Endothelial cell (in vitro differentiated cells): ENCODE results near the gene LYL1. TPM values are rescaled to one million over a fixed set of nuclear protein-coding genes. Genes with fewer than 3 reads are reported as not detected.
A peak's percentile ranks its signal among the peaks of the same experiment; 100 is the strongest.

Experiments used
- DNase-seq: peaks from one replicate; pipeline ENCODE4 v3.0.0; 2021; ENCODE audit warnings: low spot score
- H3K27ac Mint-ChIP-seq: one replicate; pipeline ENCODE4 v1.8.0; 2021; ENCODE audit warnings: mixed read lengths, inconsistent platforms; ENCODE audit not compliant: unreplicated experiment
- H3K27me3 Mint-ChIP-seq: one replicate; pipeline ENCODE4 v1.8.0; 2021; ENCODE audit warnings: mild to moderate bottlenecking, moderate library complexity, mixed read lengths, inconsistent platforms; ENCODE audit not compliant: unreplicated experiment
- H3K36me3 Mint-ChIP-seq: one replicate; pipeline ENCODE4 v1.8.0; 2021; ENCODE audit warnings: mild to moderate bottlenecking, low read depth, mixed read lengths, inconsistent platforms; ENCODE audit not compliant: unreplicated experiment
- H3K4me1 Mint-ChIP-seq: one replicate; pipeline ENCODE4 v1.8.0; 2021; ENCODE audit warnings: mild to moderate bottlenecking, mixed read lengths, inconsistent platforms; ENCODE audit not compliant: unreplicated experiment
- H3K4me3 Mint-ChIP-seq: one replicate; pipeline ENCODE4 v1.8.0; 2021; ENCODE audit warnings: mild to moderate bottlenecking, mixed read lengths, inconsistent platforms; ENCODE audit not compliant: unreplicated experiment
- H3K9me3 Mint-ChIP-seq: one replicate; pipeline ENCODE4 v1.8.0; 2021; ENCODE audit warnings: mixed read lengths, inconsistent platforms; ENCODE audit not compliant: unreplicated experiment
- total RNA-seq: library from RNA; stranded (reverse); fragmentation: NEBNext Ultra II Directional; extraction: Animal tissue kit (Norgen Biotek cat#: 25700); gene quantifications from one replicate; pipeline ENCODE4 v1.2.1, GENCODE V29; 2021; ENCODE audit not compliant: unreplicated experiment
- TF ChIP-seq, protein P1 (sequence below): fragments of 200-600 bp; sonication (generic); IDR thresholded peaks from one replicate; pipeline ENCODE4 v1.5.0; 2021; ENCODE audit warnings: antibody characterized with exemption; ENCODE audit not compliant: unreplicated experiment

The LYL1 gene
- total RNA-seq, 1 donor from 2014 or later = 68.6 TPM

DNA sequence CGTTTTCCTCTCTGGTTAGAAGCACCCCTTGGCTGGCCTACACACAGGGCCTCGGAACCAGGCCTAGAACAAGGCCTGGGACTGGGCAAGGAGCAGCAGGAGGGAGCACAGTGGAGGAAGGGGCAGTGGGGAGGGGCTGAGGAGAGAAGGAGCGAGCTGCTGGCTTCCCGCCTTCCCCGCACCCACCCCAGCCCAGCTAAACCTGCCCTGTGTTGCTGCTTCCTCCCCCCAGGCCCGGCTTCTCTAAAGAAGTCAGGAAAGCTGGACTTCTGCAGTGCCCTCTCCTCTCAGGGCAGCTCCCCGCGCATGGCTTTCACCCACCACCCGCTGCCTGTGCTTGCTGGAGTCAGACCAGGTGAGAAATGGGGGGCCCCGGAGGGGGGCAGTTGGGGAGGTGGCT is 24.3 kb downstream of the LYL1 start:
- no peak for DNase-seq
- H3K4me1 Mint-ChIP-seq = peaks cover 6% of the 10 kb centered on the region
- H3K36me3 Mint-ChIP-seq = peaks cover 8% of the 10 kb centered on the region
- TF ChIP-seq, protein P1, sequence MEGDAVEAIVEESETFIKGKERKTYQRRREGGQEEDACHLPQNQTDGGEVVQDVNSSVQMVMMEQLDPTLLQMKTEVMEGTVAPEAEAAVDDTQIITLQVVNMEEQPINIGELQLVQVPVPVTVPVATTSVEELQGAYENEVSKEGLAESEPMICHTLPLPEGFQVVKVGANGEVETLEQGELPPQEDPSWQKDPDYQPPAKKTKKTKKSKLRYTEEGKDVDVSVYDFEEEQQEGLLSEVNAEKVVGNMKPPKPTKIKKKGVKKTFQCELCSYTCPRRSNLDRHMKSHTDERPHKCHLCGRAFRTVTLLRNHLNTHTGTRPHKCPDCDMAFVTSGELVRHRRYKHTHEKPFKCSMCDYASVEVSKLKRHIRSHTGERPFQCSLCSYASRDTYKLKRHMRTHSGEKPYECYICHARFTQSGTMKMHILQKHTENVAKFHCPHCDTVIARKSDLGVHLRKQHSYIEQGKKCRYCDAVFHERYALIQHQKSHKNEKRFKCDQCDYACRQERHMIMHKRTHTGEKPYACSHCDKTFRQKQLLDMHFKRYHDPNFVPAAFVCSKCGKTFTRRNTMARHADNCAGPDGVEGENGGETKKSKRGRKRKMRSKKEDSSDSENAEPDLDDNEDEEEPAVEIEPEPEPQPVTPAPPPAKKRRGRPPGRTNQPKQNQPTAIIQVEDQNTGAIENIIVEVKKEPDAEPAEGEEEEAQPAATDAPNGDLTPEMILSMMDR = no peak
- H3K27ac Mint-ChIP-seq = no peak overlapping the region
- H3K9me3 Mint-ChIP-seq = no peaks in the 10 kb centered on the region
- H3K4me3 Mint-ChIP-seq = no peak overlapping the region
- H3K27me3 Mint-ChIP-seq = peaks cover 7% of the 10 kb centered on the region

DNA sequence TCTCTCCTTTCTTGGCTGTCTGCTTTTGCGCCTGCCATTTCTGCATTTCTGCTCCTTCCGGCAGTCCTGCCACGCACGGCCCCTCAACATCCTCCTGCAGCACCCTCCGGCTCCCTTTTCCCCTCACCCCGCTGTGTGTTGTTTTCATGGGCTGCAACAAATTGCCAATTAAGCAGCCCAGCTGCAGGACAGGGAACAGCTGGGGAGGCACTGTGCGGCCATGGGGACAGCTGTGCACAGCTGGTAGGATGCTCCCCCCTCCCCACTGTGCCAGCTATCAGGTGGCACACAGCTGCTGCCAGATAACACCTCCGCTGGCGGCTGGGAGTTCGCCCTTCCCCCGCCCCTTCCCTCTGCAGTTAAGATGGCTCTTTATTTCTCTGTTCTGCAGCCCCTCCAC is 25.4 kb downstream of the LYL1 start:
- no peak for DNase-seq
- H3K27ac Mint-ChIP-seq = peak overlapping the region; percentile 30
- H3K9me3 Mint-ChIP-seq = no peaks in the 10 kb centered on the region
- peaks cover 6% of the 10 kb centered on the region for H3K27me3 Mint-ChIP-seq
- no peak overlapping the region for H3K4me3 Mint-ChIP-seq
- TF ChIP-seq, protein P1 = no peak
- peaks cover 5% of the 10 kb centered on the region for H3K4me1 Mint-ChIP-seq
- peaks cover 8% of the 10 kb centered on the region for H3K36me3 Mint-ChIP-seq

DNA sequence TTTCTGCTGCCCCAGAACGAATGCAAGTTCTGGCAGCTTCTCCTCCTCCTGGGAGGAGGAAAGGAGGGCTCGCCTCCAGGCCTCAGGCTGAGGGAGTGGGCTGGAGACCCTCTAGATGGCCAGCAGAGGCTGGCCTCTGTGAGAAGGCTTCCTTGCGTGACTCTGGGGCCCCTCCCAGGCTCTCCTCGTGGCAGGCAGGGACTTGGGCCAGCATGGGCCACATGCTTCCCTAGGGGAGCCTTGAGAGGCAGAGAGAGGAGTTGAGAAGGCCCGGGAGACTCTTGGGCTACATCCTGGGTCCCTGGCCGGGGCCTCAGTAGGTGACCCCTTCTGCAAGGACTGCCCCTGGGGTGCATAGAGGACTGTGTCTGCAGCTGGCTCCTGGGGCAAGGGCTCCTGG is 25.9 kb downstream of the LYL1 start:
- TF ChIP-seq, protein P1 = no peak
- H3K27me3 Mint-ChIP-seq = peaks cover 6% of the 10 kb centered on the region
- no peak for DNase-seq
- H3K9me3 Mint-ChIP-seq = no peaks in the 10 kb centered on the region
- H3K4me1 Mint-ChIP-seq = peaks cover 4% of the 10 kb centered on the region
- H3K4me3 Mint-ChIP-seq = no peak overlapping the region
- H3K27ac Mint-ChIP-seq = no peak overlapping the region
- H3K36me3 Mint-ChIP-seq = peaks cover 8% of the 10 kb centered on the region

DNA sequence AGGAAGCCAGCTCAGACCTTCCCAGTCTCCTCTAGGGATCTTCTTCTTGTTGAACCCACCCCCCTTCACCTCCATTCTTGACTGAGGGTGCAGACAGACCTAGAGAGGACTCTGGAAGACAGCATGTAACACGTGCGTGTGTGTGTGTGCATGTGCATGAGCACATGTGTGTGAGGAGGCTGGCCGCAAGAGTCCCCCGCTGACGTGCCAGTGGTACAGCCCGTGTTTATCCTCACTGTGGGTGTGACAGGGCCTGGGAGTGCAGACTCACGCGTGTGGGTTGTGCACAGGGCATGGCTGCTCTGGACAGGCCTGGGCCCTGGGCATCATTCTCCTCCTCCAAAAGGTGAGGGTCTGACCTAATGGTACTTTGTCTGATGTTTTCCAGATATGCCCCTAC is 26.3 kb downstream of the LYL1 start:
- Mint-ChIP-seq H3K4me1 (peaks cover 4% of the 10 kb centered on the region), H3K27ac (no peak overlapping the region), H3K4me3 (no peak overlapping the region)

DNA sequence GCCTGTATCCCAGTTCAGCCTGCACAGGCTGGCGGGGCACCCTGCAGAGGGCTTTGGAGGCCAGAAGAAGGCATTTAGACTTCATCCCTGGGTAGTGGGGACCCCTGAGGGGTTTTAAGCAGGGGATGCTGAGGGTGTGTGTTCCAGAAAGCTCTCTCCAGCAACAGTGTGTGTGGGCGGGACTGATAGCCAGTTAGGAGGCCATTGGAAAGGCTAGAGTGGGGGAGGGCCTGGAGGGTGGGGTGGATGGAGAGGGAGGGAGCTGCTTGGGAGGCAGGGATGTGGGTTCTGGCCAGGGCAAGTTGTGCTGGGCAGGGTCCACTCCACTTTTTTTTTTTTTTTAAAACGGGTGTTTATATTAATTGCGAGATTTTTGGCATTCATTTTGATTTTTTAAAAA is 28.3 kb downstream of the LYL1 start:
- peaks cover 8% of the 10 kb centered on the region for H3K36me3 Mint-ChIP-seq
- H3K9me3 Mint-ChIP-seq = no peaks in the 10 kb centered on the region
- H3K27me3 Mint-ChIP-seq = peaks cover 12% of the 10 kb centered on the region
- DNase-seq = no peak
- no peak overlapping the region for H3K4me3 Mint-ChIP-seq
- no peak overlapping the region for H3K27ac Mint-ChIP-seq
- peaks cover 21% of the 10 kb centered on the region for H3K4me1 Mint-ChIP-seq
- TF ChIP-seq, protein P1 = no peak

More for the DNA sequence above, 26.3 kb downstream of the LYL1 start:
- Mint-ChIP-seq H3K9me3 (no peaks in the 10 kb centered on the region), H3K27me3 (peaks cover 6% of the 10 kb centered on the region), H3K36me3 (peaks cover 8% of the 10 kb centered on the region)
- DNase-seq = no peak
- TF ChIP-seq, protein P1 = no peak
